GM18517 (cell line): ENCODE results near the gene USP48.
"Not testable (repeated sequence)": the region's sequence is repeated elsewhere in the genome, so short reads cannot be mapped to it uniquely, and the experiment has no call there.

ENCODE experiments used
- ATAC-seq: cut with Tn5 transposase; IDR thresholded peaks from one replicate; pipeline ENCODE4 v1.9.1; 2021; ENCODE audit warnings: mild to moderate bottlenecking, moderate library complexity; ENCODE audit not compliant: unreplicated experiment

The USP48 gene

DNA sequence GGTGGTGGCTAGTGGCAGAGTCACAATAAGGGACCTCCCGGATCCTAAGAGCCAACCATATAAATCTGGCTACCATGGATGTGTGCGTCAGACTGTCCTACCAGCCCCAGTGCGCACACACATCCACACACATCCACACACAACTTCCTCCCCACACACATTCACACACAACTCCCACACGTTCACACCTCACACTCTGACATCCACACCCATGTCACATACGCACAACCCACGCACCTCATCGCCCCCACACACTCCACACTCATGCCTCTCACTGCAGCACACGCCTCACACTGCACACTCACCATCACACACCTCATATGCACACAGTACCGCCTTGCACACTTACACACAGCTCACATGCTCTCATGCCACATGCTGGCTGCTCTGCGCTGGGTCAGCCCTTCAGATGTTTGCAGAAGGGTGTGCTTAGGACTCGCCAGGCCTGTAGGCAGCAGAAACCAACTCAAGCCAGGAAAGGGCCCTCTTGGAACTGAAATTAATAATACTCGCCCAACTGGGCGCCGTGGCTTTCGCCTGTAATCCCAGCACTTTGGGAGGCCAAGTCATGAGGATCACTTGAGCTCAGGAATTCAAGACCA lies 32.1 kb upstream of the USP48 start:
- no peak for ATAC-seq

DNA sequence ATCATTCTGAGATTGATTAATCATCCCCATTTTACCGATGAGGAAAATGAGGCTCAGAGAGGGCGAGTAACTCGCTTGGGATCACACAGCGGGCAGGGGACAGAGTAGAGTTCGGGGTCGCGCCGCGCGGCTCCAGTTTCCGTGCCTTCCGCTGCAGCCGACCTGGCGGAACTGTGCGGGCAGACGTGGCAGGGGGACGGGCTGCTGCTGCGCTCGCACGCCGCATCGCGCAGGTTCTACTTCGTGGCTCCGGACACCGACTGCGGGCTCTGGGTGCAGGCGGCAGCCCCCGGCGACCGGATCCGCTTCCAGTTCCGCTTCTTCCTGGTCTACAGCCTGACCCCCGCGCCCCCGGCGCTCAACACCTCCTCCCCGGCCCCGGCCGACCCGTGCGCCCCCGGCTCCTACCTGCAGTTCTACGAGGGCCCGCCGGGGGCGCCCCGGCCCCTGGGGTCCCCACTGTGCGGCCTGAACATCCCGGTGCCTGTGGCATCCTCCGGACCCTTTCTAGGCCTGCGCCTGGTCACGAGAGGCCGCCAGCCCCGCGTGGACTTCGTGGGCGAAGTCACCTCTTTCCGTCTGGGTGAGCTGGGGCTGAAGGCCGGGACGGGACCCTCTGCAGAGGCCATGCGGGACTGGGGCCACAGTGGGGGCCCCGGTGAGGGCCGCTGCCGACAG lies 31.4 kb upstream of the USP48 start:
- no peak for ATAC-seq

DNA sequence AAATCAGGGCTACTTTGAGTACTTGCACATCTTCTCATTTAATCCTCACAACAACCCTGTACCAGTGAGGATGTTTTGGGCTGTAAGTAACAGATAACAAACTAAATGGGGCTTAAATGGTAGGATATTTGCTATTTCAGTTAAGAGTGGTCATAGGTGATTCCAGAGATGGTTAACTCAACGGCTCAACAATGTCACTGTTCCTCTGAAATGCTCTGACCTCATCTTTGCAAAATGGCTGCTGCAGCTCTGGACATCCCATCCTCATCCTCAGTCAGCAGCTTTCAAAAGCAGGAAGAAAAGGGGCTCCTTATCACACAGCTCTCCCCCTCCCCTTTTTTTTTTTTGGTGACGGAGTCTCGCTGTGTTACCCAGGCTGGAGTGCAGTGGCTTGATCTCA lies 30.6 kb upstream of the USP48 start:
- no peak for ATAC-seq

DNA sequence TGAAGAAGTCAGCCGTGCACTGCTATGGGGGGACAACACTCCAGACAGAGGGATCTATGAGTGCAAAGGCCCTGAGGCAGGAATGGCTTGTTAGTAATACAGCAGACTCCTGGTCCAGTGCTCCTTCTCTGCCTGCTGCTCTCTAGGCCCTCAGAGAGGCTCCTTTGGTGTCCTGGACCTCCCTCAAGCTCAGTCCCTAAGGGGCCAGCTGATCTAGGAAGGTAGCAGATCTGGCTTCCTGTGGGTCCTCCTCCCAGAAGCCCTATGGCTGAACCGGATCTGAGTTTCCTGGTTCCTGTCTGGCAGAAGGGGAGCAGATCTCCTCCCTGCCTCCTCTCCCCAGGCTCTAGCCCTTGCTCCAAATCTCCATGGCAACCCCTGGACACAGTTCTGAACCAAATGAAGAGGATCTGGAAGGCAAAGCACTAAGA lies 28.9 kb upstream of the USP48 start, which contains the start of gene LDLRAD2:
TSS of gene LDLRAD2 (plus strand) at position 391 of the 431 bp plus-strand sequence. CDS start 187 bp downstream, outside the sequence.
- no peak for ATAC-seq

DNA sequence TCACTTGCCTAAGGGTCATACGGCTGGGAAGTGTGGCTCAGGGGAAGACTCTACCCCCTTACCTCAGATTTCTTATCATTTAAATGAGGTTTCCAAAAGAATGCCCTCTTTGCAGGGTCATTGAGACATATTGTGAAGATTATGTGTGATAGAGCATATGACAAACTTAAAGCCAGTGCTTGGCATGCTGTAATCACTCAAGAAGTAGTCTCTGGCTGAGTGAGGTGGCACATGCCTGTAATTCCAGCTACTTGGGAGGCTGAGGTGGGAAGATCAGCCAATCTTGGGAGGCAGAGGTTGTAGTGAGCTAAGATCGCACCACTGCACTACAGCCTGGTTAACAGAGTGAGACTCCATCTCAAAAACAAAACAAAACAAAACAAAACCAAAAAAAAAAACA lies 21.6 kb upstream of the USP48 start:
- no peak for ATAC-seq

DNA sequence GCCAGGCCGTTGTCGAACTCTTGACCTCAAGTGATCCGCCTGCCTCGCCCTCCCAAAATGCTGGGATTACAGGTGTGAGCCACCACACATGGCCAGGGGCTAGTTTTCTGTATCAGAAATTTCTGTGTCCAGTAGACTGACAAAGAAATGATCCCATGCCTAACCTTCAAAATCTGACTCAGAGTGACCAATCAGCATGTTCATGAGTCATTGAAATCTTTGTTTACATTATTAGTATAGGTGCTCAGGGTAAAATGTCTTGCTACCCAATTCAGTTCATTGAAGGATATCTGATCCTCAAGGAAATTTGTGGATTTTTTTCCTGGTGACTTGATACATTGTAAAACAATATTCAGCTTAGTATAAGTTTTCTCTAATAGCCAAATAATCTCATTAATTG lies 18.2 kb upstream of the USP48 start:
- no peak for ATAC-seq

DNA sequence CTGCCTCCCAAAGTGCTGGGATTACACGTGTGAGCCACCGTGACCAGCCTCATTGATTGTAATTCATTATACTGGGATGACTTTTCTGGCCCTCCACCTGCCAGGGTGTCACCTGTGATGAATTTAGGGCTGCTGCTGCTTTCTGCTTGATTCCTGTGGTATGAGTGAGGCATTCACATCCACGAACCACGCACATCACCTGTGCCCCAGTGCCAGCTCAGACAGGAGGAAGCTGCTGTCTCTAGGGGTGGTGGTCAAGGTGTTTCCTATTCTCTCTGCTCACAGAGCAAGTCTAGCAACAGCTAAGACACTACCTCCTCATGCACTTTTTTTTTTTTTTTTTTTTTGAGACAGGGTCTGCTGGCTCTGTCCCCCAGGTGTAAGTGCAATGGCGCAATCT lies 16.8 kb upstream of the USP48 start:
- ATAC-seq: no peak

DNA sequence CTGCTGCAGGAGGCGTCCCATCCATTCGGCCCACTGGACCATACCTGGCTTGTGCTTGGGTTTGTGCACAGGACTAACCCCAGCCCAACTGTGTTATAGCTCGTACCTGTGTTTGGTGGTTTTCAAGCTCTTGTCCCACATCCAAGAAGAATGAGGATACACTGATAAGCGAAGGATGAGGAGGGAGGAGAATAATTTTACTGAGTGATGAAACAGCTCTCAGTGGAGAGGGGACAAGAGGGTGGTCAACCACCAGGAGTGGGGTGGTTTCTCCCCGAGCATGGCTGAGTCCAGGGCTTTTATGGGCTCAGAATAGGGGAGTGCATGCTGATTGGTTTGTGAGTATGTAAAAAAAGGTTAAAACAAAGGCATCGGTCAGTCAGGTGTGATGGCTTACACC lies 12.1 kb upstream of the USP48 start:
- ATAC-seq: no peak

DNA sequence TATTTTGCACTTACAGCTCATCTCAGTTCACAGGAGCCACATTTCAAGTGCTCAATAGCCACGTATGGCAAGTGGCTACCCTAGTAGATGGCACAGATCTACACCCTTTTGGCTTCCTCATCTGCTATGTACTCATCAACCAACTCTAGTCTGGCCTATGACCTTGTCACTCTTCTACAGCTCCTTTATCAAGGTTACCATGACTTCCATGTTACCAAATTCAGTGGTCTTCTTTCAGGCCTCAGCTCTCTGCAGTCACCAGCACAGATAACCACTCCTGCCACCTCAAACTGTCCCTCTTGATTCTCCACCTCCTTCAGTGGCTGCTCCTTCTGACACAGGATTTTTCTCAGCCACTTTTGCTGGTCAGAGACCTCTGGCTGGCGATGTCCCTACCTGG lies 11.7 kb upstream of the USP48 start:
- ATAC-seq: no peak

DNA sequence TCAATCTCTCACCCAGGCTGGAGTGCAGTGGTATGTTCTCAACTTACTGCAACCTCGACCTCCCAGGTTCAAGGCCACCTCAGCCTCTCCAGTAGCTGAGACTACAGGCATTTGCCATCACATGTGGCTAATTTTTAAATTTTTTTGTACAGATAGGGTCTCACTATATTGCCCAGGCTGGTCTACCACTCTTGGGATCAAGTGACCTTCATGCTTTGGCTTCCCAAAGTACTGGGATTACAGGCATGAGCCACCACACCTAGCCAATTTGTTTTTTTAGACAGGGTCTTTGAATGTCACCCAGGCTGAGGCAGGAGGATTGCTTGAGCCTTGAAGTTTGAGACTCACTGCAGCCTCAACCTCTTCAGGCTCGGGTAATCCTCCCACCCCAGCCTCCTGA lies 10.2 kb upstream of the USP48 start:
- ATAC-seq: no peak

DNA sequence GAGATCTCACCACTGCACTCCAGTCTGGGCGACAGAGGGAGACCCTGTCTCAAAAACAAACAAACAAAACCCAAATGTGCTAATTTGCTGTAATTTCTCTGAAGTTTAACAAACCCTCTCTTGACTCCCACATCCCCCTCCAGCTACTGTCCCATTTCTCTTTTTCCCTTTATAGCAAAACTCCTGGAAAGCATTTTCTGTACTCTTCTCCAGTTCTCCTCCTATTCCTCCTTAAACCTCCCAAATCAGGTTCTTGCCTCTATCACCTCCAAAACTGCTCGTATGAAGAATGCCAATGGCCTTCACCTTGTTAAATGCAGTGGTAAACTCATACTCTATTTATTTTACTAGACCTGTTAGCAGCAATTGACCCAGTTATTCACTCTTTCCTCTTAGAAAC lies 3.7 kb upstream of the USP48 start:
- ATAC-seq: no peak

DNA sequence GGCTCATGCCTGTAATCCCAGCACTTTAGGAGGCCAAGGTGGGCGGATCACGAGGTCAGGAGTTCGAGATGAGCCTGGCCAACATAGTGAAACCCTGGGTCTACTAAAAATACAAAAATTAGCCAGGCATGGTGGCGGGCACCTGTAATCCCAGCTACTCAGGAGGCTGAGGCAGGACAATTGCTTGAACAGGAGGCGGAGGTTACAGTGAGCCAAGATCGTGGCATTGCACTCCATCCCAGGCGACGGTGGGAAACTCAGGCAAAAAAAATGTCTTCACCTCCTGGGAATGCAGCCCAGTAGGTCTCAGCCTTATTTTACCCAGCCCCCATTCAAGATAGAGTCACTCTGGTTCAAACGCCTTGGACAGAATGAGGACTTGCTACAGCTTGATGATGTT lies 2.8 kb upstream of the USP48 start:
- ATAC-seq: not testable (repeated sequence)

DNA sequence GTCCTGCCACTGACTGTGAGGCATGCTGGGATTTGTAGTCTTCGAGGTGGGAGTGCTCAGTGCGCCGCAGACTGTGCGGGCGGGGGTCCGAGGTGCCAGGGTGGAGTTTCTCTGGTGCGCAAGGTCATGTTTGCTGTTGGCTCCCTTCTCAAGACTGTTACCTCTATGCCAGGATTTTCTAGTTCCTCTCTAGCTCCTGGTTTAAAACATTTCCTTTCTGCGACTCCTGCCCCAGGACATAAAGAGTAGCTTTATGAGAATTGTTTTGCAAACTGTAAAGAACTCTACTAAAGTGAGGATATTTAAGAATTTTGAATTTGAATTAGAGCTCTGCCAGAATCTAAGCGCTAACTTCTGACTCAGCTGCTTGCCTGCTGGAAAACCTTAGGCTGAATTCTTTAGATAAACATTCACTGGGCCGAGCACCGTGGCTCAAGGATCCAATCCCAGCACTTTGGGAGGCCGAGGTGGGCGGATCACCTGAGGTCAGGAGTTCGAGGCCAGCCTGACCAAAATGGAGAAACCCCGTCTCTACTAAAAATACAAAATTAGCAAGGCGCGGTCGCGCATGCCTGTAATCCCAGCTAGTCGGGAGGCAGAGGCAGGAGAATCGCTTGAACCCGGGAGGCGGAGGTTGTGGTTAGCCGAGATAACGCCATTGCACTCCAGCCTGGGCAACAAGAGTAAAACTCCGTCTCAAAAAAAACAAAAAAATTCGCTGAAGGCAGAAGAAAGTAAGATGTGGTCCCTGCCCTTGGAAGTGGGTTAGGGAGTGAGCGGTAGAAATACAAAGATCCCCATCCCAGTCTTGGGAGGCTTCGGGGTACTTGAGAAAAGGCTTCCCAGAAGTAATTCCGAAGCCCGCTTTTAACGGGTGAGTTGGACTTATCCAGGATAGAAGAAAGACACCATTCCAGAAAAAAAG lies 992 bp upstream of the USP48 start:
- ATAC-seq: no peak

DNA sequence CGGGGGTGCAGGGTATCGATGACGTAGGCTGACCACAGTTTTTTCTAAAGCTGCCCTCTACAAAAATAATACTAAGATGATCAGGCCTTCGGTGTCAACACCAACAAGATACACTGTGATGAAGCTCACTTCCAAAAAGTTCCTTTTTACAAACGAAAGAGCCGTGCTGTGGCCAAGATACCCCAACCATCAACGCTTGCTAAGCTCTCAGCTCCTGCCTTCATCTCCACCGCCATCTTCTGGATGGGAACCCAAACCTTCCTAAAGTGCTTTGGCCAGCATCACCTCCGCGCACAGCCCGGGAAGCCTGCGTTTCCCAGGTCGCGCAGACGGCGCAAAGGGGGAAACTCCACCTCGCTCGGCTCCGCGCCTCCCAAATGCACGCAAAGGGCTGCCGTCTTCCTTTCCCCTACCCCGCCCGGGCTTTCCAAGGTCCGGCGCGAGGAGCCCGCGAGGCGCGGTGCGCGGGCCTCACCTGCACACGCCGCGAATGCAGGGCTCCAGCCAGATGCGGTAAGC lies 541 bp downstream of the USP48 start:
- ATAC-seq: peak; percentile 19

DNA sequence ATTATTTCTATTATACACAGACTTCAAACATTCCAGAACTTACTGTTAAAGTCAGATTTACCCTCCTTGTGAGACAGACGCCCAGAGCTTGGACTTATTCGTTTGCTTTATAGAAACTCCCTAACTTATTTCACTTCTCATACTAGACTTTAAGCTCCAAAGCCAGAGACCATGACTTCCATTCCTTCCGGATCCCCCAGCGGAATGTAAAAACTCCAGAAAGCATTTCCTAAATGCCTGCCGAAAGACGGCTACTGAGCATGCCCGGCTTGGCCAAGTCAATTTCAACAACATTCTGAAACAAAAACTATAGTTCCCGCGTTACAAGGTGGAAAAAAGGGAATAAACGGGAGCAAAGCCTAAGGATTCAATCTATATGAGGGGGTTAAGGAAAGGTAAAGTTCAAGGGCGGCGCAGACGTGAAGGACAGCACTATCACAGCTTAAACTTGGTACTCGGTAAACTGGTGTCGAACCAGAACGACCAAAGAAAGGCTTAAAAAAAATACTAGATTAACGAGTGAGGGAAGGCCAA lies 1.1 kb downstream of the USP48 start:
- ATAC-seq: peak; percentile 19

DNA sequence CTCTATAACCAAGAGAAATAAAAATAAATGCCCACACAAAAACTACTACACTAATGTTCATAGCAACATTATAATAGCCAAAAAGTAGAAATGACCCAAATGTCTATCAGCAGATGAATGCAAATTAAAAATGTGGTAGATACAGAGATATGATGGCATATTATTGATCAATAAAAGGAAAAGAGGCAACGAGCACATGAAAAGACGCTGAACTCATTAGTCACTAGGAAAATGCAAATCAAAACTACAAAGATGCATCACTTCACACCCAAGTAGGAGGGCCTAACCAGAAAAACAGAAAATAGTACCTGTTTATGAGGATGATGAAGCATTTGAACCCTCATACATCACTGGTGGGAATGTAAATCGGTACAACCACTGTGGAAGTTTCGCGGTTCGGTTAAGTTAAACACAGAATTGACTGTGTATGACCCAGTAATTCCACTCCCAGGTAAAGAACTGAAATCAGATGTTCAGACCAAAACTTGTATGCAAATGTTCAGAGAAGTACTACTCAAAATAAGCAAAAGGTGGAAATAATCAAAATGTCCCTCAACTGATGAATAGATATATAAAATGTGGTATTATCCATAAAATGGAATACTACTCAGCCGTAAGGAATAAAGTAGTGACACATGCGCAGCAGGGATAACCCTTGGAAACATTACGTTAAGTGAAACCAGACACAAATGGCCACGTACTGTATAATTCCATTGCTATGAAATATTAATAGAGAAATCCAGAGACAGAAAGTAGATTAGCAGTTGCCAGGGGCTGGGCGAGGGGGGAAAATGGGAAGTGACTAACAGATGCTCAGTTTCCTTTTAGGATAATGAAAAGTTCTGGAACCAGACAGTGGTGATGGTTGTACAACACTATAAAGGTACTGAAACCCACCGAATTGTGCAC lies 3.1 kb downstream of the USP48 start:
- ATAC-seq: no peak

DNA sequence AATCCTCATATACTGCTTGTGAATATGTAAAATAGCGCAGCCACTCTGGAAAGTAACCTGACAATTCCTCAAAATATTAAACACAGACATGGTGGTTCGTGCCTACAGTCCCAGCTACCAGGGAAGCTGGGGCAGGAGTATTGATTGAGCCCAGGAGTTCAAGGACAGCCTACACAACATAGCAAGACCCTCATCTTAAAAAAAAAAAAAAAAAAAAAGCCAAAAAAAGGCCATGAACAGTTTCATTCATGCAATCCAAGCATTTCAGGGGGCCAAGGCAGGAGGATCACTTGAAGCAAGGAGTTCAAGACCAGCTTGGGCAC lies 4.6 kb downstream of the USP48 start:
- no peak for ATAC-seq

DNA sequence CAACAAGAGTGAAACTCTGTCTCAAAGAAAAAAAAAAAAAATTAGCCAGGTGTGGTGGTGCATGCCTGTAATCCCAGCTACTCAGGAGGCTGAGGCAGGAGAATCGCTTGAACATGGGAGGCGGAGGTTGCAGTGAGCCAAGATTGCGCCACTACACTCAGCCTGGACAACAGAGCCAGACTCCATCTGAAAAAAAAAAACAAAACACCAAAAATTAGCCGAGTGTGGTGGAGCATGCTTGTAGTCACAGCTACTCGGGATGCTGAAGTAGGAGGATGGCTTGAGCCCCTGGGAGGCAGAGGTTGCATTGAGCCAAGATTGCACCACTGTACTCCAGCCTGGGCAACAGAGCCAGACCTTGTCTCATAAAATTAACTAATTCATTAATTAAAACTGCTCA lies 6.0 kb downstream of the USP48 start:
- not testable (repeated sequence) for ATAC-seq

DNA sequence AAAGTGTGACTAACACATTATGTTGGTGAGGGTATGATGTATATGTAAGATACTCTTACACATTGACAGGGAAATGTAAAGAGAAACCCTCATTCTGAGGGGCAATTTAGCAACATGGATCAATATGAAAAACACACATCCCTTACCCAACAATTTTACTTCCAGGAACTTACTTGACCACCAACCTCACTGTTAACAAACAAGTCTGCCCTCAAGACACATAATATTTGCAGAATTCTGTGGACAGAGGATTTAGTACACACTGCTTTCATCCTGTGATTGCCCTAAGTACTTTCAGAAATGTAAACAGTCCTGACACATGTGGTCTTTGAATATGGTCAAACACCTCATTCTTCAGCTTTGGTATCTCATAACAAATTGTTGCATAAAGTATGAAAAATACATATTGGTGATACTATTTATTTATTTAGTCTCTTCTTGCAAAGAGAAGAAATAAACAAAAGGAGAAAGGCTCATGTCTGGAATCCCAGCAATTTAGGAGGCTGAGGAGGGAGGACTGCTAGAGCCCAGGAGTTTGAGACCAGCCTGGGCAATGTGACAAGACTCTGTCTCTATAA lies 6.9 kb downstream of the USP48 start:
- ATAC-seq: no peak

DNA sequence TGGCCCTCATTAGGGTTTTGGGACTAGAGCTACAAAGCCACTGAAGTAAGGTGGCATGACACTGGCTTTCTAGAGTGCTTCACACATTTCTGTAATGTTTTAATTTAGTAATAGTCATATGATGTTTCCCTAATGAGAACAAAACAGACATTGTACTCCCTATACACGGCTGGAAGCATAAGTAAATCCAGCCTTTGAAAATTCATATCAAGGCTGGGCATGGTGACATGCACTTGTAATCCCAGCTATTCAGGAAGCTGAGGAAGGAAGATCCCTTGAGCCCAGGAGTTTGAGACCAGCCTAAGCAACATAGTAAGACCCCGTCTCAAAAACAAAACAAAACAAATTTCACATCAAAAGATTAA lies 7.4 kb downstream of the USP48 start:
- ATAC-seq: no peak
